MCF 10A (cell line): ENCODE measurements around the gene CCDC6. TPM values are rescaled to one million over a fixed set of nuclear protein-coding genes. Genes with fewer than 3 reads are reported as not detected.

ENCODE experiments used
- BruUV-seq: library from RNA; stranded (reverse); fragments of 400-500 nt; replicated peaks from 2 replicates; lab custom pipeline; 2021; lab: Mats Ljungman, UMichigan
- CTCF ChIA-PET: fragments of 300-600 bp; sonication (Branson Sonifier 250); formaldehyde crosslinking; extraction: SDS; loops from one replicate; lab custom pipeline; 2021; ENCODE audit warnings: antibody characterized with exemption, inconsistent platforms; lab: Yijun Ruan, JAX
- POLR2A ChIA-PET: fragments of 300-600, 350-650 bp; sonication (Branson Sonifier 250); formaldehyde crosslinking; extraction: SDS; loops from one replicate; lab custom pipeline; 2020; ENCODE audit warnings: antibody characterized with exemption, inconsistent platforms; lab: Yijun Ruan, JAX
- DNase-seq: peaks from one replicate; pipeline ENCODE4 v3.0.0-alpha.2; 2018; ENCODE audit not compliant: unreplicated experiment
- H3K27ac Mint-ChIP-seq: one replicate; pipeline ENCODE4 v1.8.0; 2022; ENCODE audit warnings: mild to moderate bottlenecking, low read depth, mixed read lengths; ENCODE audit not compliant: unreplicated experiment
- H3K27me3 Mint-ChIP-seq: one replicate; pipeline ENCODE4 v1.8.0; 2022; ENCODE audit warnings: mixed read lengths; ENCODE audit not compliant: insufficient read depth, unreplicated experiment
- H3K36me3 Mint-ChIP-seq: one replicate; pipeline ENCODE4 v1.8.0; 2022; ENCODE audit warnings: mild to moderate bottlenecking, moderate library complexity, mixed read lengths; ENCODE audit not compliant: insufficient read depth, unreplicated experiment
- H3K4me1 Mint-ChIP-seq: one replicate; pipeline ENCODE4 v1.8.0; 2022; ENCODE audit warnings: mixed read lengths; ENCODE audit not compliant: insufficient read depth, unreplicated experiment
- H3K4me3 Mint-ChIP-seq: one replicate; pipeline ENCODE4 v1.8.0; 2022; ENCODE audit warnings: mild to moderate bottlenecking, moderate library complexity, mixed read lengths; ENCODE audit not compliant: unreplicated experiment
- H3K9me3 Mint-ChIP-seq: one replicate; pipeline ENCODE4 v1.8.0; 2022; ENCODE audit warnings: mixed read lengths; ENCODE audit not compliant: unreplicated experiment
- CTCF ChIP-seq: fragments of 200-600 bp; IDR thresholded peaks from one replicate; pipeline ENCODE4 v1.8.0; 2022; ENCODE audit warnings: antibody characterized with exemption, mild to moderate bottlenecking; ENCODE audit not compliant: unreplicated experiment
- intact Hi-C: fragments of 100-400 bp; cut with micrococcal nuclease; formaldehyde crosslinking; loops from 2 replicates; pipeline ENCODE4 v1.14.1; 2022
- total RNA-seq: library from RNA; stranded (reverse); gene quantifications from 2 replicates; pipeline ENCODE4 v1.2.3, GENCODE V29; 2022

CCDC6 gene
- total RNA-seq, 1 experiment from 2014 or later = 66.4 TPM

- no peaks in the 10 kb centered on the region for H3K9me3 Mint-ChIP-seq
- no peak overlapping the region for H3K4me3 Mint-ChIP-seq
- intact Hi-C loops = loop anchor here (2.0 kb wide), 1 partner anchor 33 kb away; the partner anchor contains the start of gene CCDC6
These were observed 32.5 kb downstream of the CCDC6 start for GRCh38 chr10:59873896-59874295.

DNA sequence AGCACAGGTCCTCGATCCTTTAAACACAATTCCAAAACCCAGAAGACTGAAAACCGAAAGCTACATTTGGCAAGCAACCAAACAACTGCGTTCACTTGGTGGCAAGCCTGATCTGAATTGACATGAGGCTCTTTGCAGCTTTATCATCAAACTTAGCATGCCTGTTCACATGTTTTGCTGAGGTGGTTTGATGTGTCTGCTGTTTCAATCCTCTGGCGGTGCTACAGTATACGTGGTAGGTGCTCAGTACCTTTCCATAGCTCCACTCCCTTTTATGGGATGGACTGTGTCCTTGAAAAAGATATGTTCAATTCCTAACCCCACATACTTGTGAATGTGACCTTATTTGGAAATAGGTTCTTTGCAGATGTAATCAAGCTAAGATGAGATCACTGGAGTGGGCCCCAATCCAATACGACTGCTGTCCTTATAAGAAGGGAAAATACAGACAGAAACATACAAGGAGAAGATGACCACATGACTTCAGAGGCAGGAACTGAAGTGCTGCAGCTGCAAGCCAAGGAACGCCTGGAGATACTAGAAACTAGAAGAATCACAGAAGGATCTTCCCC is 33.4 kb downstream of the CCDC6 start:
- peak; percentile 51 for DNase-seq
- peaks cover 6% of the 10 kb centered on the region for H3K36me3 Mint-ChIP-seq
- intact Hi-C loops = loop anchor here (2.0 kb wide), 1 partner anchor 34 kb away; the partner anchor contains the start of gene CCDC6
- CTCF ChIA-PET = interaction anchor here (0.7 to 4.1 kb wide), 12 partner anchors 8 to 160 kb away, joined by 3 to 28 read pairs (median 4); partner anchors contain the start of gene CCDC6
- BruUV-seq = no TSS peak
- H3K4me3 Mint-ChIP-seq = peak overlapping the region; percentile 39
- H3K9me3 Mint-ChIP-seq = no peaks in the 10 kb centered on the region
- peaks cover 48% of the 10 kb centered on the region for H3K4me1 Mint-ChIP-seq
- POLR2A ChIA-PET = interaction anchor here (0.5 to 9.4 kb wide), 7 partner anchors 14 to 906 kb away, joined by 3 to 83 read pairs (median 3); partner anchors contain the start of gene CCDC6
- H3K27ac Mint-ChIP-seq = peak overlapping the region; percentile 81
- no peaks in the 10 kb centered on the region for H3K27me3 Mint-ChIP-seq
- TF ChIP-seq CTCF = no peak

More at GRCh38 chr10:59873896-59874295, 32.5 kb downstream of the CCDC6 start:
- no TSS peak for BruUV-seq
- ChIA-PET CTCF (interaction anchor here (0.7 to 4.1 kb wide), 9 partner anchors 9 to 159 kb away, joined by 3 to 28 read pairs (median 4); partner anchors contain the start of gene CCDC6), POLR2A (interaction anchor here (0.8 to 9.4 kb wide), 3 partner anchors 15 to 32 kb away, joined by 3 to 83 read pairs (median 6); partner anchors contain the start of gene CCDC6)
- TF ChIP-seq CTCF = no peak
- Mint-ChIP-seq H3K4me1 (peaks cover 43% of the 10 kb centered on the region), H3K27ac (peak overlapping the region; percentile 81), H3K36me3 (peaks cover 6% of the 10 kb centered on the region), H3K27me3 (no peaks in the 10 kb centered on the region)
- DNase-seq = no peak

DNA sequence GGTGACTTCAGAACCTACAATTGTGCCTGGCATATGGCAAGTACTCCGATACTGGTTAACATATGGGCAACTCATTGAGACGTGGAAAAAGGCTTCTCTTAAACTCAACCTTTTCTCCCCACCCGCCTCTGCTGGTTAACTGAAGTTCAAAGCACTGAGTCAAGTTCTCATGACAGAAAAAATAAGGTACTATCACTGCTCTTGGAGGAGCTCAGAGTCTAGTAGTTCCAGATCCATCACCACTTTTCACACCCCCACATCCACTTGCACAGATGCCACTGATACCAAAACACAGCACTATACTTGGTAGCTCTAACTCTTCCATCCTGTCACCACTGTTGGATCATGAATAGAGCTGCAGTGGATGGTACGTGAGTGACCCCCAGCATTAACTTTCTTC is 36.2 kb downstream of the CCDC6 start:
- H3K27me3 Mint-ChIP-seq = no peaks in the 10 kb centered on the region
- H3K36me3 Mint-ChIP-seq = peaks cover 6% of the 10 kb centered on the region
- H3K27ac Mint-ChIP-seq = no peak overlapping the region
- intact Hi-C loops = no loop called here
- DNase-seq = no peak
- H3K9me3 Mint-ChIP-seq = no peaks in the 10 kb centered on the region
- no peak for TF ChIP-seq CTCF
- no TSS peak for BruUV-seq
- ChIA-PET CTCF (interaction anchor here (0.6 to 4.1 kb wide), 5 partner anchors 28 to 1228 kb away, joined by 3 to 28 read pairs (median 4); partner anchors contain the start of gene CCDC6), POLR2A (interaction anchor here (9.4 kb wide), 1 partner anchor 36 kb away, joined by 83 read pairs; the partner anchor contains the start of gene CCDC6)
- peaks cover 52% of the 10 kb centered on the region for H3K4me1 Mint-ChIP-seq
- no peak overlapping the region for H3K4me3 Mint-ChIP-seq

DNA sequence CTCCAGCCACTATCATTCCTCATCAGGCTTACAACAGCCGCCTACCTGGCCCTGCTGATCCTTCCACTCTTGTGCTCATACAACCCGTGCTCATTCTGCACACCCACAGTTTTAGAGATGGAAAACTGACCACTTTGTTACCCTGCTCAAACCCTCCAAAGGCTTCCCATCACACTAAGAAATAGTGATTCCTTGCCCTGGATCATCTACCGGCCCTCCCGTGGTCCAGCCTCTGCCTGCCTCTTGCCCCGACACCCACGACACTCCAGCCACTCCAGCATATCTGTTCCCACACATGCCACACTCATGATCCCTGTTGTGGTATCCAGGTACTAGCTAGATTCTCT is 36.8 kb downstream of the CCDC6 start:
- no TSS peak for BruUV-seq
- ChIA-PET POLR2A (interaction anchor here (9.4 kb wide), 1 partner anchor 36 kb away, joined by 83 read pairs; the partner anchor contains the start of gene CCDC6), CTCF (interaction anchor here (1.0 to 1.1 kb wide), 2 partner anchors 29 to 164 kb away, joined by 4 read pairs; no protein-coding TSS in a partner anchor)
- Mint-ChIP-seq H3K27me3 (no peaks in the 10 kb centered on the region), H3K4me3 (no peak overlapping the region), H3K27ac (no peak overlapping the region), H3K4me1 (peaks cover 58% of the 10 kb centered on the region), H3K36me3 (peaks cover 6% of the 10 kb centered on the region), H3K9me3 (no peaks in the 10 kb centered on the region)
- TF ChIP-seq CTCF = no peak
- intact Hi-C loops = no loop called here
- no peak for DNase-seq
